Measurements from ENCODE around the gene MEGF9.
"Not testable (repeated sequence)": the region's sequence is repeated elsewhere in the genome, so short reads cannot be mapped to it uniquely, and the experiment has no call there.

MEGF9 gene

GRCh38 chr9:120653762-120654161 is 60.5 kb downstream of the MEGF9 start:
- DNase-seq = no peak

GRCh38 chr9:120652934-120653333 is 61.3 kb downstream of the MEGF9 start:
- DNase-seq = no peak

- DNase-seq = no peak
These were observed 63.9 kb downstream of the MEGF9 start for GRCh38 chr9:120650352-120650751.

- no peak for DNase-seq
These were observed 65.6 kb downstream of the MEGF9 start for GRCh38 chr9:120648581-120649197.

GRCh38 chr9:120646948-120647347 is 67.3 kb downstream of the MEGF9 start:
- no peak for DNase-seq

GRCh38 chr9:120645760-120646159 is 68.5 kb downstream of the MEGF9 start:
- DNase-seq = no peak

GRCh38 chr9:120643061-120643460 is 71.2 kb downstream of the MEGF9 start:
- no peak for DNase-seq

- DNase-seq = no peak
These were observed 72.0 kb downstream of the MEGF9 start for GRCh38 chr9:120642129-120642770.

GRCh38 chr9:120640874-120641273 is 73.4 kb downstream of the MEGF9 start:
- not testable (repeated sequence) for DNase-seq

GRCh38 chr9:120640380-120640779 is 73.9 kb downstream of the MEGF9 start:
- no peak for DNase-seq

- DNase-seq = no peak
These were observed 76.4 kb downstream of the MEGF9 start for GRCh38 chr9:120637919-120638318.

- no peak for DNase-seq
These were observed 77.9 kb downstream of the MEGF9 start for GRCh38 chr9:120636194-120636957.

- no peak for DNase-seq
These were observed 79.3 kb downstream of the MEGF9 start for GRCh38 chr9:120635011-120635410.

GRCh38 chr9:120630333-120630732 is 83.9 kb downstream of the MEGF9 start:
- no peak for DNase-seq

GRCh38 chr9:120628925-120629497 is 85.3 kb downstream of the MEGF9 start:
- DNase-seq = not testable (repeated sequence)

GRCh38 chr9:120628207-120628924 is 85.9 kb downstream of the MEGF9 start:
- no peak for DNase-seq

GRCh38 chr9:120627073-120627472 is 87.2 kb downstream of the MEGF9 start:
- no peak for DNase-seq

- DNase-seq = no peak
These were observed 87.8 kb downstream of the MEGF9 start for GRCh38 chr9:120626512-120626911.

GRCh38 chr9:120625222-120625621 is 89.0 kb downstream of the MEGF9 start:
- DNase-seq = no peak

- DNase-seq = no peak
These were observed 91.5 kb downstream of the MEGF9 start for GRCh38 chr9:120622790-120623189.

- DNase-seq = no peak
These were observed 92.3 kb downstream of the MEGF9 start for GRCh38 chr9:120621941-120622340.

- peak; percentile 41 for DNase-seq
These were observed 94.3 kb downstream of the MEGF9 start for GRCh38 chr9:120619751-120620655.
